ENCODE measurements around the gene ADAD2.

DNA sequence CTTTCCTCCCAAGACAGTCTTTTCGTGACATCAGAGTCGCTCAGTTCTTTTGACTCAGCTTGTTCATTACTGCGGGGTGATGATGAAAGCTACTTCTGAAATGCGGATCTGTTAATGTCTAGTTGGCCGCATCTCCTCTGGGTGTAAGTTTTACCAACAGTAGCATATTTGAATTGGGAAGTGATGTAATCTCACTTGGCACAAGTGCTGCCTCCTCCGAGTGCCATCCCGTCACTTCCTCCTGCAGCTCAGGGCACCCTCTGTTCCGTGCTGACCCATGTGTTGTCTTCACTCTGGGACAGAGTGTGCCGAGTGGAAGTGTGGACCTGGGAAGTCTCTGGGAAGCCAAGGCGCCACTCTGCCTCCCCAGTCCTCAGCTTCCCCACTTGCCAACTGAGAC is 8.9 kb downstream of the ADAD2 start:
- TF ChIP-seq CTCF (IDR thresholded peaks at IDR 0.05; ENCODE audit: borderline replicate concordance, extremely low read depth, low read length, poor library complexity, severe bottlenecking): no peak
- no peak for TF ChIP-seq EZH2 (IDR thresholded peaks at IDR 0.05; ENCODE audit: borderline replicate concordance, low read depth, low read length, severe bottlenecking)

Measured in DND-41 (cell line).